ENCODE measurements around the gene PSMC3IP. TPM values are rescaled to one million over a fixed set of nuclear protein-coding genes. Genes with fewer than 3 reads are reported as not detected.

The PSMC3IP gene
- total and polyA plus RNA-seq, 8 donors: 0.89 to 6.5 (median 4.2) TPM; not detected in 2

- Histone ChIP-seq H3K36me3 (peaks cover 26 to 30% (median 29%) of the 10 kb centered on the region in 4 donors), H3K9me3 (no peaks in the 10 kb centered on the region), H3K4me3 (peak within 1 kb of the TSS; percentile 71 to 91 (median 83)), H3K27me3 (no peaks in the 10 kb centered on the region), H3K27ac (peak within 1 kb of the TSS; percentile 91 to 95 (median 92)), H3K4me1 (peaks cover 29 to 55% (median 41%) of the 10 kb centered on the region in 4 donors)
- DNase-seq: peak; percentile 99 to 100
- no peak for TF ChIP-seq EP300 (IDR thresholded peaks at IDR 0.05)
- peak; percentile 69 to 95 (median 87) for TF ChIP-seq POLR2AphosphoS5 (IDR thresholded peaks at IDR 0.05)
- TF ChIP-seq POLR2A (IDR thresholded peaks at IDR 0.05): peak in 2 of 4 donors; percentile 41 to 67
- peak in 5 of 7 experiments; percentile 5 to 49 (median 28) for TF ChIP-seq CTCF (IDR thresholded peaks at IDR 0.05)
- intact Hi-C loops (cut with DNase I; ENCODE audit: low total_unique reads): no loop called here
- 0% methylated on average over 36 to 66 of the region's 66 CpGs for WGBS, 5 donors
Measured at GRCh38 chr17:42609182-42609813, 31.8 kb upstream of the PSMC3IP start, which contains the start of the genes RETREG3 and TUBG1. Gene RETREG3 (minus strand): TSS chr17:42609374. CDS start chr17:42609324, 50 bp downstream. Gene TUBG1 (plus strand): TSS chr17:42609683. CDS start chr17:42609738, 55 bp downstream.

- H3K27ac ChIP-seq: peak overlapping the region; percentile 91 to 95 (median 92)
- intact Hi-C loops (cut with DNase I; ENCODE audit: low total_unique reads): no loop called here
- TF ChIP-seq POLR2A (IDR thresholded peaks at IDR 0.05): no peak
- TF ChIP-seq CTCF (IDR thresholded peaks at IDR 0.05): peak in 1 of 7 experiments; percentile 18
- TF ChIP-seq EP300 (IDR thresholded peaks at IDR 0.05): no peak
- TF ChIP-seq POLR2AphosphoS5 (IDR thresholded peaks at IDR 0.05): no peak
- H3K4me3 ChIP-seq: peak overlapping the region; percentile 71 to 91 (median 83)
- no peaks in the 10 kb centered on the region for H3K9me3 ChIP-seq
- DNase-seq: no peak
- H3K4me1 ChIP-seq: peaks cover 29 to 58% (median 42%) of the 10 kb centered on the region in 4 donors
- 0 to 1% (median 1%) methylated on average over 28 to 30 of the region's 30 CpGs for WGBS, 5 donors
- no peaks in the 10 kb centered on the region for H3K27me3 ChIP-seq
- peaks cover 19 to 26% (median 21%) of the 10 kb centered on the region in 4 donors for H3K36me3 ChIP-seq
Measured at GRCh38 chr17:42608305-42609181, 31.0 kb upstream of the PSMC3IP start.

- H3K27ac ChIP-seq: peak overlapping the region in 2 of 5 donors; percentile 91 to 94
- H3K9me3 ChIP-seq: no peaks in the 10 kb centered on the region
- H3K4me1 ChIP-seq: peaks cover 29 to 58% (median 44%) of the 10 kb centered on the region in 4 donors
- intact Hi-C loops (cut with DNase I; ENCODE audit: low total_unique reads): no loop called here
- H3K4me3 ChIP-seq: peak overlapping the region; percentile 71 to 91 (median 83)
- DNase-seq: no peak
- 19 to 45% (median 31%) methylated on average over 3 of the region's 3 CpGs for WGBS, 5 donors
- no peaks in the 10 kb centered on the region for H3K27me3 ChIP-seq
- peaks cover 11 to 23% (median 16%) of the 10 kb centered on the region in 4 donors for H3K36me3 ChIP-seq
- TF ChIP-seq EP300 (IDR thresholded peaks at IDR 0.05) (no peak), CTCF (IDR thresholded peaks at IDR 0.05) (no peak), POLR2A (IDR thresholded peaks at IDR 0.05) (no peak), POLR2AphosphoS5 (IDR thresholded peaks at IDR 0.05) (no peak)
Measured at GRCh38 chr17:42607769-42608168, 30.2 kb upstream of the PSMC3IP start.

GRCh38 chr17:42603318-42603717 lies 25.8 kb upstream of the PSMC3IP start:
- intact Hi-C loops (cut with DNase I; ENCODE audit: low total_unique reads): no loop called here
- Histone ChIP-seq H3K9me3 (no peaks in the 10 kb centered on the region), H3K36me3 (peaks cover 0 to 15% (median 7%) of the 10 kb centered on the region in 4 donors), H3K27me3 (no peaks in the 10 kb centered on the region), H3K4me1 (peaks cover 23 to 55% (median 46%) of the 10 kb centered on the region in 4 donors), H3K27ac (no peak overlapping the region), H3K4me3 (no peak overlapping the region)
- DNase-seq: no peak
- TF ChIP-seq EP300 (IDR thresholded peaks at IDR 0.05) (no peak), CTCF (IDR thresholded peaks at IDR 0.05) (no peak), POLR2A (IDR thresholded peaks at IDR 0.05) (no peak), POLR2AphosphoS5 (IDR thresholded peaks at IDR 0.05) (no peak)
- WGBS, 5 donors: 91 to 94% (median 93%) methylated on average over 7 of the region's 7 CpGs
